Effector memory CD4-positive, alpha-beta T cell (primary cell): ENCODE measurements around the gene RAD51D.
"Not testable (repeated sequence)": the region's sequence is repeated elsewhere in the genome, so short reads cannot be mapped to it uniquely, and the experiment has no call there.

Experiments
- DNase-seq, 3 donors: peaks; one replicate each; pipeline ENCODE4 v3.0.0-alpha.2; 2020
- H3K27ac ChIP-seq: 2 replicates; pipeline ENCODE4 v1.7.0; 2013; ENCODE audit warnings: mild to moderate bottlenecking, low read length, moderate library complexity; ENCODE audit not compliant: insufficient read depth, poor library complexity, severe bottlenecking
- H3K27me3 ChIP-seq: replicated peaks from 2 replicates; pipeline ENCODE4 v1.7.0; 2013; ENCODE audit warnings: mild to moderate bottlenecking, low read length; ENCODE audit not compliant: insufficient read depth, control insufficient read depth, poor library complexity, severe bottlenecking
- H3K36me3 ChIP-seq: 2 replicates; pipeline ENCODE4 v1.7.0; 2013; ENCODE audit warnings: mild to moderate bottlenecking, low read length, moderate library complexity; ENCODE audit not compliant: control insufficient read depth, insufficient read depth
- H3K4me1 ChIP-seq: 2 replicates; pipeline ENCODE4 v1.7.0; 2013; ENCODE audit warnings: low read length, mild to moderate bottlenecking; ENCODE audit not compliant: control insufficient read depth, insufficient read depth, poor library complexity, severe bottlenecking
- H3K4me3 ChIP-seq: 2 replicates; pipeline ENCODE4 v1.7.0; 2013; ENCODE audit warnings: low read length, low read depth, mild to moderate bottlenecking; ENCODE audit not compliant: insufficient read depth, poor library complexity, severe bottlenecking
- H3K9me3 ChIP-seq: 2 replicates; pipeline ENCODE4 v1.7.0; 2013; ENCODE audit warnings: mild to moderate bottlenecking, low read length, moderate library complexity; ENCODE audit not compliant: control insufficient read depth

The RAD51D gene

DNA sequence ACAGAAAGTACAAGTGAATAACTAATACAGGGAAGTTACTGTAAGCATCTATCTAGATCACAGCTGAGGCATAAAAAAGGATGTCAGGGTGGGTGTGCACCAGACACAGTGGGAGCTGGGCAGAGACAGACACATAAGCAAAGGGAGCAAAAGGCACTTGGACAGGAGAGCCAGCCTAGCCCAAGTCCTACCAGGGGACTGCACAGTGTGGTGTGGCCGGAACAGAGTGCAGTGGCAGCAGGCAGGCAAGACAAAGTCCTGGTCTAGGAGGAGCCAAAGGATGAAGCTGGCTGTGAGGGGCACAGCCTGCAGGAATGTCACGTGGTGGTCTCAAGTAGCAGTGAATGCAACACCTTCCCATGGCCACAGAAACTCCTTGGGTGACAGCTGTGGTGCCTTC, 21.9 kb downstream of the RAD51D start:
- H3K27ac ChIP-seq, result no peak overlapping the region
- no peaks in the 10 kb centered on the region for H3K4me1 ChIP-seq
- no peaks in the 10 kb centered on the region for H3K27me3 ChIP-seq
- DNase-seq, result no peak
- no peak overlapping the region for H3K4me3 ChIP-seq
- no peaks in the 10 kb centered on the region for H3K9me3 ChIP-seq
- peaks cover 25% of the 10 kb centered on the region for H3K36me3 ChIP-seq

DNA sequence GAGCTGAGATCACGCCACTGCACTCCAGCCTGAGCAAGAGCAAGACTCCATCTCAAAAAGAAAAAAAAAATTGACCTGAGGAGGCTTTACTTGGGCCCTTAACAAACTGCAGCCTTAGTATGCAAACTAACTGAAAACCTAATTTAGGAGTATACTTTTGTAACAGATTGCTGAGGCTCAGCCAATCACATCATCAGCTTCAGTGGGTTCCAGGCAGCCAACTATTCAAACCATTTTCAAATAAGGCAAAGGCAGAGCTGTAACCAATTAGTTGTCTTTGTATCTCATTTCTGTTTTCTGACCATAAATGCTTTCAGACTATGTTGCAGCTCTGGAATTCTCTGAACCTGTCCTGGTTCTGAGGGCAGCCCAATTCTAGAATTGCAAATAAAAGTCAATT, 23.9 kb downstream of the RAD51D start:
- Histone ChIP-seq H3K36me3 (peaks cover 16% of the 10 kb centered on the region), H3K4me3 (no peak overlapping the region), H3K27ac (no peak overlapping the region), H3K4me1 (no peaks in the 10 kb centered on the region), H3K27me3 (no peaks in the 10 kb centered on the region), H3K9me3 (no peaks in the 10 kb centered on the region)
- no peak for DNase-seq

DNA sequence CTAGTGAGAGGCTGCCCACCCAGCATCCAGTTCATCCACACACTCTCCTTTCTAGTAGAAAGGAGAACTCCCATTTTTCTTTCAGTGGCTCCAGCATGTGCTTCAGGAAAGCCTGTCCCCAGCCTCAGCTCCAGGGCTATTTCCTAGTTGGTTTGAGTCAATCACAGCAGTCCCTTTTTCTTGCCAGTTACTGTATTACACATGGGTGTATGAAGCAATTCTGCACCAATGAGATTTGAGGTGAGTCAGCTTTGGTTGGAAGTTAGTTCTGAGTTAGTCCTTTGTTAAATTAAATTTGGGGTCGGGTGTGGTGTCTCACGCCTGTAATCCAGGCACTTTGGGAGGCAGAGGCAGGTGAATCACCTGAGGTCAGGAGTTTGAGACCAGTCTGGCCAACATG, 24.8 kb downstream of the RAD51D start:
- DNase-seq, result no peak
- H3K27me3 ChIP-seq, result no peaks in the 10 kb centered on the region
- H3K36me3 ChIP-seq, result peaks cover 9% of the 10 kb centered on the region
- peaks cover 5% of the 10 kb centered on the region for H3K4me1 ChIP-seq
- H3K4me3 ChIP-seq, result no peak overlapping the region
- H3K9me3 ChIP-seq, result no peaks in the 10 kb centered on the region
- H3K27ac ChIP-seq, result no peak overlapping the region

DNA sequence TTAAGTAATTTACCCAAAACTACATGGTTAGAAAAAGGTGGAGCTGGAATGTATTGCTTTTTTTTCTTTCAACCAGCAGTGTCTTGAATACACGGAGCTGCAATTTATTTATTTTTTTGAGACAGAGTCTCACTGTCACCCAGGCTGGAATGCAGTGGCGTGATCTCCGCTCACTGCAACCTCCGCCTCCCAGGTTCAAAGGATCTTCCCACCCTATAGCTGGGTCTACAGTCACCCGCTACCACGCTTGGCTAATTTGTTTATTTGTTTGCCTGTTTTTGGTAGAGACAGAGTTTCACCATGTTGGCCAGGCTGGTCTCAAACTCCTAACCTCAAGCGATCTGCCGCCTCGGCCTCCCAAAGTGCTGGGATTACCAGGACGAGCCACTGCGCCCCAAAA, 29.0 kb downstream of the RAD51D start:
- H3K27me3 ChIP-seq, H3K36me3 ChIP-seq, DNase-seq, H3K27ac ChIP-seq, H3K9me3 ChIP-seq, H3K4me3 ChIP-seq: not testable (repeated sequence)
- peaks cover 18% of the 10 kb centered on the region for H3K4me1 ChIP-seq

DNA sequence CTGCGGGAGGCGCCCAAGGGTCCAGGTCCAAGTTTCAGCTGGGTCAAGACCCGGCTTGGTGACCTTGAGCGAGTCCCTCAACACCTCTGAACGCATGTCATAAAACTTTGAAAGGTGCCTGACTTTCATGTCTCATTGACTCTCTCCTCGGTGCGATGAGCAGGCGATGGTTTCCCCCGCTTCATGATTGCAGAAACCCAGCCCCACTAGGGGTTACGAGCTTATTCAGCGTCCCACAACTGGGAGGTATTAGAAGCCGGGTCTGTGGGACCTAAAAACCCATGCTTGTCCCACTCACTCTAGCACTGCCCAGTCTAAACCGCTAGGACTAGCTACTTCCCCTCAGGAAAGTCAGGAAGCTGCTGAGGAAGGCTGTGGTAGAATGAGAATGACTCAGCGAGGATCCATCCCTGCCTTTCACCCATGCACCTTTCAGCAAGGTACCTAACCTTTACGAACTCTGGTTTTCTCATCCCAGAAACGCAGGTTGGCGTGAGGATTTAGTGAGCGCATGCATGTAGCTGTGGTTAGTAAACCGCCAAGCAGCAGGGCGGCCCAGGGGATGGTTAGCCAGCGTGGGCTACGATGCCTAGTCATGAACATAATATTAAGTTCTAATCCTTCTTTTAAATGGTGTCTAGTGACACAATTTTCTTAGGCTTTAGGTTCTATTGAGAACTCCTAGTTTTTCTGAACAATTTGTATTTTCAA, 29.9 kb downstream of the RAD51D start:
- H3K27ac ChIP-seq, result peak overlapping the region; percentile 97
- H3K4me1 ChIP-seq, result peaks cover 18% of the 10 kb centered on the region
- H3K36me3 ChIP-seq, result no peaks in the 10 kb centered on the region
- no peaks in the 10 kb centered on the region for H3K27me3 ChIP-seq
- peak overlapping the region; percentile 44 for H3K4me3 ChIP-seq
- H3K9me3 ChIP-seq, result no peaks in the 10 kb centered on the region
- peak in 2 of 3 donors; percentile 12 to 32 for DNase-seq

DNA sequence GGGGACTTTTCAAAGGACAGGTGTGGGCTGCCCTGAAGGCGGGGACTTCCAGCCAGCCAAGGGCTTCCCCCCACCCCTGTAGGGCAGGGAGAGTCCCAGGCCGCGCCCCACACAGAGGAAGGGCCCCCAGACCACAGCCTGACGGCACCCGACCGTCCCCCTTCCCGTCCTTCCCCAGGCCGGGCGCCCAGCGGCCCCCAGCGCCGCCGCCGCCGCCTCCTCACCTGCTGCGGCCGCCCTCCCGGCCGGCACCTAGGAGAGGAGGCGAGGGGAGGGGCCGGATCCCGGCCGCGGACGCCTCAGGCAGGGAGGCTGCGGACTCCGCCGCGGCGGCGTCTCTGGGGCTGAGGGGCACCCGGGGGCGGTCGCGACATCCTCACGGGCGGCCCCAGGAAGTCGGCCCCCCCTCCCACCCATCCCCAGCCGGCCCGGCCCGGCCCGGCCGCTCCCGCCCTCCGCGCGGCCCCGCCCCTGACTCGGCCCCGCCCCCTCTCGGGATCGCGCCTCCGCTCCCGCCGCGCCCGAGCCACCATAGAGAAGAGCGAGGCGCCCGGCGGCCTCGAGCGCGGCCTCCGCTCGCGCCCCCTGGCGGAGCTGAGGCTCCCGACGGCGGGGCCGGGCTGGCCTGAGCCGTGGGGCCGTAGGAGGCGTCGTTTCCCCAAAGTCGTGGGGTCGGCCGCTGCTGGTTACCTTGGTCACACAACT, 30.6 kb downstream of the RAD51D start:
- Histone ChIP-seq H3K4me3 (peak overlapping the region; percentile 69), H3K4me1 (peaks cover 18% of the 10 kb centered on the region), H3K36me3 (no peaks in the 10 kb centered on the region), H3K27ac (peak overlapping the region; percentile 97), H3K27me3 (no peaks in the 10 kb centered on the region), H3K9me3 (no peaks in the 10 kb centered on the region)
- peak; percentile 82 to 88 (median 84) for DNase-seq

DNA sequence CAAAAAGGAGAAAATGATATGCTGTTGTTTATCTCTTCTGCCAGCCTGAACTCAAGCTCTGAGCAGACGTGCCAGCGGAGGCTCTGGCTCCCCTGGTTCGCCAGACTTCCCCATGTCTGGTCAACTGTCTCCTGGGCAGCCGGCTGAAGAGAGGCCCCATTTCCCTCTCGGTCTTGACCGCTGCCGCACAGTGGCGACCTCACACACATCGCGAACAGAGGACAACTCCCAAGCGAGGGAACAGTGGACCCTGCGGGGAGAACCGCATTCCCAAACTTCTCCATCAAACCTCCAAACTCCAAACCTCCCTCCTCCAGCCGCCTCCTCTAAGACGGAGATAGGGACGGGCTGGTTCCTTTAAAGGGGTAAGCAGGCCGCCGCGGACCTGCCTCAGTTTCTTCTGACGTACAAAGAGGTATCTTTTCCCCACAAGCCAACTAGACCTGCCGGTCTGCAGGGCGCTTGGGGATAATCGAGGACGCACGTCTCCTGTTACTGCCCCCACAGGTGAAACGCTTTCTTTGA, 31.2 kb downstream of the RAD51D start:
- Histone ChIP-seq H3K9me3 (no peaks in the 10 kb centered on the region), H3K27ac (peak overlapping the region; percentile 97), H3K36me3 (no peaks in the 10 kb centered on the region), H3K27me3 (no peaks in the 10 kb centered on the region), H3K4me1 (peaks cover 19% of the 10 kb centered on the region), H3K4me3 (peak overlapping the region; percentile 69)
- DNase-seq, result no peak

DNA sequence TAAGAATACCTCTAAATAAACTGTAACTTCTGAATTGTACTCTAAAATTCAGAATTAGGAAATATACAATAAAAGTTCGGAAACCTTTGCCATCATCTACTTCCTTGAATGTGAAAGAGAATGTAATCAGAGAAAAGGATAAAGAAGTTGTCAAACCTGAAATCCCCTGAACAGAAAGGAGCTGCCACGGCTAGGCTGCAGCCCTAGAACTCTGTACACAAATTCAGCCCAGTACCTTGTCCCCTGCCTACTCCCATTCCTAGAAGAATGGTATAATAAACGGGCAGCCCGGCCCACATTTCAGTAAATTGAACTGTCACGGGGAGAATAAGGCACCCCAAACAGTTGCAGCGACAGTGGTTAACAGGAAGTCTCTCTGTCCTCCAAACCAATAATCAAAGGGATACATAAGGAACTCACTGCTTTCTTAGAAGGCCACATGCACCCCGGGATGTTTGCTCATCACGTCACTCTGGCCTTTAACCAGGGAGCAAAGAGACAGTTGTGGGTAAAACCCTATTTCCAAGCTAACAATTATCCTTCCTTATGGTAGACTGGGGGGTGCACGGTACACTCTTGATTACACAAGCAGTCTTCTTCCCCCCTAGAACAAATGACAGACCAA, 31.8 kb downstream of the RAD51D start:
- Histone ChIP-seq H3K4me1 (peaks cover 24% of the 10 kb centered on the region), H3K27ac (peak overlapping the region; percentile 97), H3K27me3 (no peaks in the 10 kb centered on the region), H3K4me3 (peak overlapping the region; percentile 69), H3K9me3 (no peaks in the 10 kb centered on the region), H3K36me3 (no peaks in the 10 kb centered on the region)
- DNase-seq, result peak in 2 of 3 donors; percentile 13 to 21

DNA sequence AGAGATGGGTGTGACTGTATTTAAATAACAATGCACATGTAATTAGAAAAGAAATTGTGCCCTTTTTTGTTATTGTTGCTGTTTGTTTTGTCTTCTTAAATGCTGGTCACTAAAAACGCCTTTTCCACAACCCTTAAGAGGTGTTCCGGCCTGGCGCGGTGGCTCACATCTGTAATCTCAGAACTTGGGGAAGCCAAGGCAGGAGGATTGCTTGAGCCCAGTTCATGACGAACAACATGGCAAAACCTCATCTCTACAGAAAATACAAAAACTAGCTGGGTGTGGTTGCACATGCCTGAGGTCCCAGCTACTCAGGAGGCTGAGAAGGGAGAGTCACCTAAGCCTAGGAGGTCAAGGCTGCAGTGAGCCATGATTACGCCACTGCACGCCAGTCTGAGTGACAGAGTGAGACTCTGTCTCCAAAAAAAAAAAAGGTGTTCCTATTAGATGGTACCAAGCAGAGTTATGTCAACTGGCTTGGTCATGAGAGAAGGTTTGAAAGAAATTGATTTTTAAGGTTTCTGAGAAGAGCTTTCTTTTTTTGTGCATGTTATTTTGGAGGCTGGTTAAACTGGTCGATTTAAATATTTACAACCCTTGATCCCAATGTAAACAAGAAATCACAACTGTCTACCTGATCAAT, 32.6 kb downstream of the RAD51D start:
- Histone ChIP-seq H3K9me3 (no peaks in the 10 kb centered on the region), H3K36me3 (no peaks in the 10 kb centered on the region), H3K4me3 (peak overlapping the region; percentile 69), H3K27me3 (no peaks in the 10 kb centered on the region), H3K4me1 (peaks cover 32% of the 10 kb centered on the region), H3K27ac (peak overlapping the region; percentile 97)
- DNase-seq, result no peak
